HG03159 (cell line): ENCODE measurements around the gene DEPDC1B.
"Not testable (repeated sequence)": the region's sequence is repeated elsewhere in the genome, so short reads cannot be mapped to it uniquely, and the experiment has no call there.

Experiments
- ATAC-seq: cut with Tn5 transposase; IDR thresholded peaks from one replicate; pipeline ENCODE4 v1.9.1; 2021; ENCODE audit warnings: mild to moderate bottlenecking, moderate library complexity; ENCODE audit not compliant: unreplicated experiment

DEPDC1B gene

DNA sequence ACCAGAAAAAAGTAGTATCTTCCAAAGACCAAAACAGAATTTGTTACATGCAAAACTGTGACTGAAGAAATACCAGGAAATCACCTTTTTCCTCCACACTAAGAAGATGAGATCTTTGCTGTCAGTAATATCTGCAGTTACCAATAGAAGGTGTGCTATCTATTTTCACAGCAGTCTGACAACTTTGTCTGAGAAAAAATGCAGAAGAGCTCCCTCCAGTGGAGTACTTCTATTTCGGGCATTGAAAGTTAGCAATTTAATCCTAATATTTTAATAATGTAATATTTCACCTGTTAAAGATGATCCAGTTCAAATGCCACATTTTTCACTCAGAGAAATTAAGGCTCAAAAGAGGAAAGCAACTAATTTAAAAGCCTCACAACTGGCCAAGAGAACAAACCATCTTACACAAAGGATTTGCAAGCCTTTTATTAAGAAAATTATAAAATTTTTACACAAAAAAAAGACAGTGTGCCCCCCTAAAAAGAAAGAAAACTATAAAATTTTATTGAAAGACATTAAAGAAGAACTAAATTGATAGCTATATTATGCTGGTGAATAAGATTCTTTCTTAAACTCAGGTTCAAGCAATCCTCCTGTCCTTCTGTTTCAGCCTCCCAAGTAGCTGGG is 50.6 kb downstream of the DEPDC1B start:
- ATAC-seq = peak; percentile 82

GRCh38 chr5:60648175-60648574 is 51.8 kb downstream of the DEPDC1B start:
- ATAC-seq = no peak

- ATAC-seq = no peak
Measured at GRCh38 chr5:60640901-60641300, 59.1 kb downstream of the DEPDC1B start.

- ATAC-seq = no peak
Measured at GRCh38 chr5:60639544-60639943, 60.4 kb downstream of the DEPDC1B start.

DNA sequence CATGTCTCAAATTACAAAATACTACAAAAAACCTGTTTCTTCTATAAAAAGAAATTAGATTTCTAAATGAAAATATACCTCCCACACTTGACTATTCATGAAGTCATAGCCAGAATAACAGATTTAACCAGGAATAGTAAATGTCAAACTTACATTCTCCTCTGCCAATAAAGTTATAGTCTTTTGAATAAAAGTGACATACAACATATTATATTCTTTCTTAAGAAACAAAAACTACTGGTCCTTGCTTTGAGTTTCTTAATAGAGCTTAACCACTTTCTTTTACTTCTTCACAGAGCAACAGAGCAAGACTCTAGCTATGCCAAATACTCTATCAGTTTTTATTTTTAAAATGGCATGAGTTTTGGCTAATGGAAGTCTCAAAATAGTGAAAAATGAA is 61.7 kb downstream of the DEPDC1B start:
- ATAC-seq = no peak

GRCh38 chr5:60636644-60637043 is 63.3 kb downstream of the DEPDC1B start:
- ATAC-seq = no peak

GRCh38 chr5:60636001-60636400 is 64.0 kb downstream of the DEPDC1B start:
- ATAC-seq = no peak

DNA sequence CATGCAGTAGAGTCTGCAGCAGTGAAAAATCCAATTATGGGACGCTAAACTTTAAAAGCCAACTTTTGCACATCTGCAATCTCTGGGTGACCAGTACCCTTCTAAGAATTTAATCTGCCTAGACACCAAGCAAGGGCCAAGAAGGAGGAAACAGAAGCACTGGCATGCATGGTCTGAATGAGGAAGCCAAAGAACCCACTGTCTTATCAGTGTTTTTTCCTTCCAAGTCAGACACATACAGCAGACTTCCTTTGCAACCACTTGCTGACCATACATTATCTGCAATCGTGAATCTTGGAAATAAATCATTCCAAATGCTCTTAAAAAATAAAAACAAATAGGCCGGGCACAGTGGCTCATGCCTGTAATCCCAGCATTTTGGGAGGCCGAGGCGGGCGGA is 65.9 kb downstream of the DEPDC1B start:
- ATAC-seq = no peak

DNA sequence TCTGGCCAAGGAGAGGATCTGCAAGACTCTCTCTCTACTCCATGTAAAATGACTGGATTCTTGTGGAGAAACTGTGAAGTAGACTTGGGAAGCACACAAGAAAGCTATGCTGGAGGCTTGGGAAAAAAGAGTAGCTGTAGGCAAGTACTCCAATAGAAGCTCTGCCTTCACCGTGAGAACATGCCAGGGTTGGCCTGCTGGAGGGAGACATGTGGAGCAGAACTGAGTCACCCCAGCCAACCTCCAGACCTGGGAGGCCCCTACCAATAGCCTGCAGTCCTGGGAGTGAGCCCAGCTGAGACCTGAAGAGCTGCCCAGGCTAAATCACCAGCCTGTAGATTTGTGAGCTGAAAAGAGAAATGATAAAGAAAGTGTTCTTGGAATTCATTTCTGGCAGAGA is 66.6 kb downstream of the DEPDC1B start:
- no peak for ATAC-seq

DNA sequence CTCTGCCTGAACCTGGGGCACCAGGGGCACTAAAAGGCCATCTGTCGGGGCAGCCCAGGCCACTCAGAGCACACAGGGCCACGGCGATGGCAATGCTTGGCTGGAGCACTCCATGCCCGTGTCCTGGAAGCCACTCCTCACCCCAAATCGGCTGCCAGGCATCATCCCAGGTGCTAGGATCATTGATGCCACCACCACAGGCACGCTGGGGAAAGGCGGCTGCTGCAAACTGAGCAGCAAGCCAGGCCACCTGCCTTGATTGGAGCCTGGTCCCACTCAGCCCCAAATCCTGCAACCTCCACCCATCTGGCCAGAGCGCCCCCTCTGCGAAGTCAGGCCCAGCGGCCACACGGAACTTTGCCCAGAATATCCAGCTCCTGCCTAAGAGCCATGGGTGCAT is 67.8 kb downstream of the DEPDC1B start:
- no peak for ATAC-seq

DNA sequence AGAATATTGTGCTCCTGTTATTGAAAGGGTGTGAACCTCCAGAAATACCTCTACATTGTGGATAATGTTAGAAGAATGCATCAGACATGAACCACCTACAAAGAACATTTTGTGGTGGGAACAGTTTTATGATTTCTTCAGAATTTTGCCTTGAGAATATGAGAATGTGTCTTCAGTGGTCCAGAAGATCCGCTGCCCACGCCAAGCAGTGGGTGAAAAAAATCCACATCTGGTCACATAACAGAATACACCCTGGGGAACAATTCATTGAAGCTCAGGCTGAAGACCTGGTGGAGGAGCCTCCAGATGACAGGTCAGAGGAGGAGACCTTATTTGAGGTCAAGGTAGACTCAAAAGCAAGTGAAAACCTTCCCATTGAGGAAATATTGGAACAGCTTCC is 69.1 kb downstream of the DEPDC1B start:
- ATAC-seq = no peak

DNA sequence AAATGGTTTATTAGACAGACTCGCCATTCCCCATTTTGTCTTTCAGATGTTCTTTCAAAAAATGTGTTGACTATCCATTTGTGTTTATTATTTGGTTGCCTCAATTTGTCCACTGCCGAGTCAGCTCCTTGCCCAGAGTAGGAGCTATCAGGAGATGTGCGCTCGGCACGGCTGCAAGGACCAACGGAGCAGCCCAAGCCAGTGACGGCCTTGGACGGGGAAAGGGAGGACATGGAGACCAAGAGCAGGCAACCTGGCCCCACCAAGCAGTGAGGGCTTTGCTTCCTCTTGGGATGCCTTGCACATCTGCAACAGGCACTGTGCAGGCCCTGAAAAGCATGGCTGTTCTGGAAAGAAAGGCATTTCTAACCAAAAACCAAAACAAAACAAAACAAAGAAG is 69.8 kb downstream of the DEPDC1B start:
- no peak for ATAC-seq

GRCh38 chr5:60624875-60625274 is 75.1 kb downstream of the DEPDC1B start:
- ATAC-seq = not testable (repeated sequence)

GRCh38 chr5:60620752-60621151 is 79.2 kb downstream of the DEPDC1B start:
- ATAC-seq = not testable (repeated sequence)

GRCh38 chr5:60613826-60614225 is 86.1 kb downstream of the DEPDC1B start:
- ATAC-seq = no peak

DNA sequence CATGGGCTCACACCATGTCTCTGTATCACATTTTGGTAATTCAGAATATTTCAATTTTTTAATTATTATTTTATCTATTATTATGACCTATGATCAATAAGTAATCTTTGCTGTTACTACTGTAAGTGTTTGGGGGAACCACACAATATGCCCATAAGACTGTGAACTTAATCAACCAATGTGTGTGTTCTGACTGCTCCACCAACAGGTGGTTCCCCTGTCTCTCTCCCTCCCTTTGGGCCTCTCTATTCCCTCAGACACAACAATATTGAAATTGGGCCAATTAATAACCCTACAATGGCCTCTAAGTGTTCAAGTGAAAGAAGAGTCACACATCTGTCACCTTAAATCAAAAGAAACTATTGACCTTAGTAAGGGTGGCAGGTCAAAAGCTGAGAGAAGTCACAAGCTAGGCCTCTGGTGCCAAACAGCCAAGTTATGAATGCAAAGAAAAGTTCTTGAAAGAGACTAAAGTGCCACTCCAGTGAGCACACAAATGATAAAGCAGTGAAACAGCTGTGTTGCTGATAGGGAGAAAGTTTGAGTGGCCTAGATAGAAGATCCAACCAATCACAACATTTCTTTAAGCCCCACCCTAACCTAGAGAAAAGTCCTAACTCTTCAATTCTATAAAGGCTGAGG is 88.7 kb downstream of the DEPDC1B start:
- ATAC-seq = no peak

DNA sequence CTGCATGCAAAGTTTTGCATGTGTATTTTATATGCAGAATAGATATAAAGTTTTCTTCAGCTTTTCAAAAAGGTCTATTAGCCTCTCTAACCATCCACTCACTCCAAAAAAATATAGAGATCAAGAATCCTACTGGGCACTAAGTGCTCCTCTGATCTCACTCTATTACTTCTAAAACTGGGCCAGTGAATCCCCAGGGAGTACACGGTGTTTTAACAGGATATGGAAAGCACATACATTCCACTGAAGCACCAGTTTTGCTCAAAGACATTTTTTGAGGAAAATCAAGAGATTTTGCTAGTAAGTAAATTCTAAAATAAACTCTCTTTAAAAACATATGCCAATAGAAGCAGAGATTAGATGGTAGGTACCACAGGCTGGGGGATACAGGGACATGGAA is 95.2 kb downstream of the DEPDC1B start:
- no peak for ATAC-seq

DNA sequence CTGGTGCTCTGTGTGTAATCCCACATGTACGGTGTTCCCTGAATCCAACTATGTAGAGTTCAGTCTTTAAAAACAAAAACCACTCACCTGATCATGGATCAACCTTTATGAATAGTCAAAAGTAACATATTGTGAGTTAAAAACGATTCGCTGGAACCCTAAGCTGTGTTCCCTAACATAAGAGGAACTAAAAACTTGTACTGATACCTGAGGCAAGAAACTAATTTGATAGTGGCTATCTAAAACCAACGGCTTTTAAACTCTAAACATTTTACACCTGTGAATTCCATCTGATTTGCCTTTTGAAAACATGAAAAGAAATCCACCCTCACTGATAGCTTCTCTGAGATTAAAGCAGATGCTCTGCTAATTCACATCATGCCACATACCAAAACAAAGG is 101.5 kb downstream of the DEPDC1B start:
- peak; percentile 64 for ATAC-seq

GRCh38 chr5:60597572-60598320 is 102.2 kb downstream of the DEPDC1B start:
- peak; percentile 83 for ATAC-seq

GRCh38 chr5:60594715-60595477 is 105.1 kb downstream of the DEPDC1B start:
- ATAC-seq = no peak

DNA sequence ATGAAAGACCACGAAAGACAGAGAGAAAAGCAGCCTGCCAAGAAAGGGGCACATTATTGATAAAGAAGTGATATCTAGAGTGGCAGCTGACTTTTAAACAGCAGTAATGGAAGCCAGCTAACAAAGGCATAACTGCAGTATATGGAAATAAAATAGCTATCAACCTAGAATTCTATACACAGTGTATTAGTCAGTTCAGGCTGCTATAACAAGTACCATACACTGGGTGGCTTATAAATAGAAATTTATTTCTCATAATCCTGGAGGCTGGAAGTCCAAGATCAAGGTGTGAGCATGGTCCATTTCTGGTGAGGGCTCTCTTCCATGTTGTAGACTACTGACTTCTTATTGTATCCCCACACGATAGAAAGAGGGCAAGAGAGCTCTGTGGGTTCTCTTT is 109.8 kb downstream of the DEPDC1B start:
- ATAC-seq = no peak
